ENCODE results near the gene KATNIP.
A peak's percentile ranks its signal among the peaks of the same experiment; 100 is the strongest.

The KATNIP gene

GRCh38 chr16:27538528-27538927, 11.4 kb upstream of the KATNIP start:
- H3K4me1 ChIP-seq (ENCODE audit: control insufficient read depth, insufficient read depth, low read length, poor library complexity, severe bottlenecking): peaks cover 9% of the 10 kb centered on the region
- 75 to 90% methylated on average over 5 of the region's 5 CpGs for WGBS, 2 experiments (ENCODE audit: insufficient coverage in 2 of 2)
- no peaks in the 10 kb centered on the region for H3K9me3 ChIP-seq (ENCODE audit: control insufficient read depth, low read length)
- peaks cover 95% of the 10 kb centered on the region for H3K36me3 ChIP-seq (ENCODE audit: control insufficient read depth, insufficient read depth, low read length)
- no peak overlapping the region for H3K27ac ChIP-seq (ENCODE audit: low read depth, low read length, severe bottlenecking)
- no peak overlapping the region for H3K4me3 ChIP-seq (ENCODE audit: extremely low read depth, insufficient read depth, low read length, poor library complexity, severe bottlenecking)

GRCh38 chr16:27539120-27539519, 10.8 kb upstream of the KATNIP start:
- Histone ChIP-seq H3K27ac (ENCODE audit: low read depth, low read length, severe bottlenecking) (no peak overlapping the region), H3K4me1 (ENCODE audit: control insufficient read depth, insufficient read depth, low read length, poor library complexity, severe bottlenecking) (peaks cover 9% of the 10 kb centered on the region), H3K4me3 (ENCODE audit: extremely low read depth, insufficient read depth, low read length, poor library complexity, severe bottlenecking) (no peak overlapping the region), H3K9me3 (ENCODE audit: control insufficient read depth, low read length) (no peaks in the 10 kb centered on the region), H3K36me3 (ENCODE audit: control insufficient read depth, insufficient read depth, low read length) (peaks cover 95% of the 10 kb centered on the region)
- 100% methylated on average over 2 of the region's 2 CpGs for WGBS, 2 experiments (ENCODE audit: insufficient coverage in 2 of 2)

GRCh38 chr16:27539636-27540035, 10.3 kb upstream of the KATNIP start:
- Histone ChIP-seq H3K4me3 (ENCODE audit: extremely low read depth, insufficient read depth, low read length, poor library complexity, severe bottlenecking) (no peak overlapping the region), H3K4me1 (ENCODE audit: control insufficient read depth, insufficient read depth, low read length, poor library complexity, severe bottlenecking) (peaks cover 9% of the 10 kb centered on the region), H3K9me3 (ENCODE audit: control insufficient read depth, low read length) (no peaks in the 10 kb centered on the region), H3K36me3 (ENCODE audit: control insufficient read depth, insufficient read depth, low read length) (peaks cover 95% of the 10 kb centered on the region), H3K27ac (ENCODE audit: low read depth, low read length, severe bottlenecking) (no peak overlapping the region)
- 50 to 67% methylated on average over 2 to 3 of the region's 5 CpGs for WGBS, 2 experiments (ENCODE audit: insufficient coverage in 2 of 2)

GRCh38 chr16:27543801-27544200, 6.1 kb upstream of the KATNIP start:
- Histone ChIP-seq H3K4me3 (ENCODE audit: extremely low read depth, insufficient read depth, low read length, poor library complexity, severe bottlenecking) (no peak overlapping the region), H3K36me3 (ENCODE audit: control insufficient read depth, insufficient read depth, low read length) (peaks cover 67% of the 10 kb centered on the region), H3K27ac (ENCODE audit: low read depth, low read length, severe bottlenecking) (no peak overlapping the region), H3K4me1 (ENCODE audit: control insufficient read depth, insufficient read depth, low read length, poor library complexity, severe bottlenecking) (peaks cover 5% of the 10 kb centered on the region), H3K9me3 (ENCODE audit: control insufficient read depth, low read length) (no peaks in the 10 kb centered on the region)
- WGBS, 2 experiments (ENCODE audit: insufficient coverage in 2 of 2): 95 to 98% methylated on average over 2 of the region's 3 CpGs

- no peak overlapping the region for H3K4me3 ChIP-seq (ENCODE audit: extremely low read depth, insufficient read depth, low read length, poor library complexity, severe bottlenecking)
- no peaks in the 10 kb centered on the region for H3K9me3 ChIP-seq (ENCODE audit: control insufficient read depth, low read length)
- peaks cover 59% of the 10 kb centered on the region for H3K36me3 ChIP-seq (ENCODE audit: control insufficient read depth, insufficient read depth, low read length)
- H3K27ac ChIP-seq (ENCODE audit: low read depth, low read length, severe bottlenecking): no peak overlapping the region
- no peaks in the 10 kb centered on the region for H3K4me1 ChIP-seq (ENCODE audit: control insufficient read depth, insufficient read depth, low read length, poor library complexity, severe bottlenecking)
- 97 to 100% methylated on average over 4 of the region's 4 CpGs for WGBS, 2 experiments (ENCODE audit: insufficient coverage in 2 of 2)
Observed at GRCh38 chr16:27544671-27545070, 5.3 kb upstream of the KATNIP start.

- Histone ChIP-seq H3K4me1 (ENCODE audit: control insufficient read depth, insufficient read depth, low read length, poor library complexity, severe bottlenecking) (no peaks in the 10 kb centered on the region), H3K4me3 (ENCODE audit: extremely low read depth, insufficient read depth, low read length, poor library complexity, severe bottlenecking) (no peak overlapping the region), H3K27ac (ENCODE audit: low read depth, low read length, severe bottlenecking) (peak overlapping the region; percentile 46), H3K9me3 (ENCODE audit: control insufficient read depth, low read length) (no peaks in the 10 kb centered on the region), H3K36me3 (ENCODE audit: control insufficient read depth, insufficient read depth, low read length) (peaks cover 34% of the 10 kb centered on the region)
- 90 to 98% methylated on average over 2 to 4 of the region's 4 CpGs for WGBS, 2 experiments (ENCODE audit: insufficient coverage in 2 of 2)
Observed at GRCh38 chr16:27547134-27547533, 2.8 kb upstream of the KATNIP start.

GRCh38 chr16:27547851-27548250, 2.1 kb upstream of the KATNIP start:
- H3K9me3 ChIP-seq (ENCODE audit: control insufficient read depth, low read length): no peaks in the 10 kb centered on the region
- no peak overlapping the region for H3K4me3 ChIP-seq (ENCODE audit: extremely low read depth, insufficient read depth, low read length, poor library complexity, severe bottlenecking)
- 67 to 89% methylated on average over 1 of the region's 2 CpGs for WGBS, 2 experiments (ENCODE audit: insufficient coverage in 2 of 2)
- peaks cover 27% of the 10 kb centered on the region for H3K36me3 ChIP-seq (ENCODE audit: control insufficient read depth, insufficient read depth, low read length)
- H3K4me1 ChIP-seq (ENCODE audit: control insufficient read depth, insufficient read depth, low read length, poor library complexity, severe bottlenecking): no peaks in the 10 kb centered on the region
- H3K27ac ChIP-seq (ENCODE audit: low read depth, low read length, severe bottlenecking): no peak overlapping the region

- WGBS, 2 experiments (ENCODE audit: insufficient coverage in 2 of 2): 0 to 3% methylated on average over 6 to 8 of the region's 21 CpGs
- H3K36me3 ChIP-seq (ENCODE audit: control insufficient read depth, insufficient read depth, low read length): peaks cover 13% of the 10 kb centered on the region
- peak overlapping the region; percentile 23 for H3K27ac ChIP-seq (ENCODE audit: low read depth, low read length, severe bottlenecking)
- peak overlapping the region; percentile 91 for H3K4me3 ChIP-seq (ENCODE audit: extremely low read depth, insufficient read depth, low read length, poor library complexity, severe bottlenecking)
- H3K4me1 ChIP-seq (ENCODE audit: control insufficient read depth, insufficient read depth, low read length, poor library complexity, severe bottlenecking): no peaks in the 10 kb centered on the region
- no peaks in the 10 kb centered on the region for H3K9me3 ChIP-seq (ENCODE audit: control insufficient read depth, low read length)
Observed at GRCh38 chr16:27549464-27549745, 539 bp upstream of the KATNIP start.

GRCh38 chr16:27550582-27550920, 607 bp downstream of the KATNIP start:
- H3K36me3 ChIP-seq (ENCODE audit: control insufficient read depth, insufficient read depth, low read length): peaks cover 3% of the 10 kb centered on the region
- H3K9me3 ChIP-seq (ENCODE audit: control insufficient read depth, low read length): no peaks in the 10 kb centered on the region
- peak overlapping the region; percentile 92 for H3K27ac ChIP-seq (ENCODE audit: low read depth, low read length, severe bottlenecking)
- H3K4me3 ChIP-seq (ENCODE audit: extremely low read depth, insufficient read depth, low read length, poor library complexity, severe bottlenecking): peak overlapping the region; percentile 91
- H3K4me1 ChIP-seq (ENCODE audit: control insufficient read depth, insufficient read depth, low read length, poor library complexity, severe bottlenecking): no peaks in the 10 kb centered on the region
- WGBS, 2 experiments (ENCODE audit: insufficient coverage in 2 of 2): 69 to 84% methylated on average over 3 of the region's 4 CpGs

GRCh38 chr16:27551036-27551435, 1.1 kb downstream of the KATNIP start:
- peak overlapping the region; percentile 91 for H3K4me3 ChIP-seq (ENCODE audit: extremely low read depth, insufficient read depth, low read length, poor library complexity, severe bottlenecking)
- H3K4me1 ChIP-seq (ENCODE audit: control insufficient read depth, insufficient read depth, low read length, poor library complexity, severe bottlenecking): no peaks in the 10 kb centered on the region
- no peaks in the 10 kb centered on the region for H3K9me3 ChIP-seq (ENCODE audit: control insufficient read depth, low read length)
- no CpG with 5 or more reads among the region's 1 CpG for WGBS, 2 experiments (ENCODE audit: insufficient coverage in 2 of 2)
- peaks cover 3% of the 10 kb centered on the region for H3K36me3 ChIP-seq (ENCODE audit: control insufficient read depth, insufficient read depth, low read length)
- no peak overlapping the region for H3K27ac ChIP-seq (ENCODE audit: low read depth, low read length, severe bottlenecking)

- no peaks in the 10 kb centered on the region for H3K9me3 ChIP-seq (ENCODE audit: control insufficient read depth, low read length)
- no peak overlapping the region for H3K27ac ChIP-seq (ENCODE audit: low read depth, low read length, severe bottlenecking)
- no CpG with 5 or more reads among the region's 1 CpG for WGBS, 2 experiments (ENCODE audit: insufficient coverage in 2 of 2)
- H3K36me3 ChIP-seq (ENCODE audit: control insufficient read depth, insufficient read depth, low read length): peaks cover 11% of the 10 kb centered on the region
- no peaks in the 10 kb centered on the region for H3K4me1 ChIP-seq (ENCODE audit: control insufficient read depth, insufficient read depth, low read length, poor library complexity, severe bottlenecking)
- no peak overlapping the region for H3K4me3 ChIP-seq (ENCODE audit: extremely low read depth, insufficient read depth, low read length, poor library complexity, severe bottlenecking)
Observed at GRCh38 chr16:27556471-27556870, 6.5 kb downstream of the KATNIP start.

GRCh38 chr16:27558434-27558833, 8.5 kb downstream of the KATNIP start:
- Histone ChIP-seq H3K4me3 (ENCODE audit: extremely low read depth, insufficient read depth, low read length, poor library complexity, severe bottlenecking) (no peak overlapping the region), H3K27ac (ENCODE audit: low read depth, low read length, severe bottlenecking) (peak overlapping the region; percentile 16), H3K36me3 (ENCODE audit: control insufficient read depth, insufficient read depth, low read length) (peaks cover 11% of the 10 kb centered on the region), H3K9me3 (ENCODE audit: control insufficient read depth, low read length) (no peaks in the 10 kb centered on the region), H3K4me1 (ENCODE audit: control insufficient read depth, insufficient read depth, low read length, poor library complexity, severe bottlenecking) (no peaks in the 10 kb centered on the region)
- WGBS, 2 experiments (ENCODE audit: insufficient coverage in 2 of 2): 100% methylated on average over 2 of the region's 3 CpGs; no CpG with 5 or more reads in 1 of the 2 experiments
